IMR-90 (cell line): ENCODE data around the gene ST6GALNAC3.

ENCODE experiments used
- CEBPB ChIP-seq: IDR thresholded peaks from 2 replicates; pipeline ENCODE4 v1.6.1; 2012; ENCODE audit warnings: low read depth, low read length, improper control_type of control experiment
- CHD1 ChIP-seq: IDR thresholded peaks from 2 replicates; pipeline ENCODE4 v1.6.1; 2012; ENCODE audit warnings: low read depth, low read length, improper control_type of control experiment
- CTCF ChIP-seq: conservative IDR thresholded peaks from 2 replicates; pipeline ENCODE4 v1.5.1; 2012; ENCODE audit warnings: mild to moderate bottlenecking, low read depth, low read length, improper control_type of control experiment
- ELK1 ChIP-seq: fragments of 150-350 bp; IDR thresholded peaks from 2 replicates; pipeline ENCODE4 v1.6.1; 2016; ENCODE audit warnings: low read depth, mild to moderate bottlenecking, low read length, moderate library complexity, borderline replicate concordance
- MAFK ChIP-seq: IDR thresholded peaks from 2 replicates; pipeline ENCODE4 v1.6.1; 2012; ENCODE audit warnings: low read depth, low read length, improper control_type of control experiment
- MAZ ChIP-seq: IDR thresholded peaks from 2 replicates; pipeline ENCODE4 v1.6.1; 2012; ENCODE audit warnings: low read depth, mild to moderate bottlenecking, low read length, improper control_type of control experiment, moderate library complexity, borderline replicate concordance
- MXI1 ChIP-seq: IDR thresholded peaks from 2 replicates; pipeline ENCODE4 v1.6.1; 2012; ENCODE audit warnings: low read depth, mild to moderate bottlenecking, low read length, moderate library complexity, borderline replicate concordance
- NFE2L2 ChIP-seq: fragments of 150-350 bp; IDR thresholded peaks from 2 replicates; pipeline ENCODE4 v1.6.1; 2016; ENCODE audit warnings: low read depth, mild to moderate bottlenecking, low read length
- POLR2A ChIP-seq: IDR thresholded peaks from 2 replicates; pipeline ENCODE4 v1.6.1; 2012; ENCODE audit warnings: mild to moderate bottlenecking, low read depth, low read length
- RAD21 ChIP-seq: IDR thresholded peaks from 2 replicates; pipeline ENCODE4 v1.6.1; 2012; ENCODE audit warnings: low read length, improper control_type of control experiment
- RCOR1 ChIP-seq: IDR thresholded peaks from 2 replicates; pipeline ENCODE4 v1.6.1; 2012; ENCODE audit warnings: mild to moderate bottlenecking, low read length, improper control_type of control experiment; ENCODE audit not compliant: insufficient replicate concordance
- RFX5 ChIP-seq: IDR thresholded peaks from 2 replicates; pipeline ENCODE4 v1.8.0; 2012; ENCODE audit warnings: low read depth, mild to moderate bottlenecking, low read length, moderate library complexity
- USF2 ChIP-seq: fragments of 150-350 bp; IDR thresholded peaks from 2 replicates; pipeline ENCODE4 v1.6.1; 2017; ENCODE audit warnings: mild to moderate bottlenecking, antibody characterized with exemption, low read length, low read depth

GRCh38 chr1:76136894-76137293 is 62.3 kb downstream of the ST6GALNAC3 start:
- TF ChIP-seq CTCF (no peak), MAFK (no peak), POLR2A (no peak), RCOR1 (no peak), MXI1 (no peak), RAD21 (no peak), USF2 (no peak), MAZ (no peak), NFE2L2 (no peak), CEBPB (no peak), CHD1 (no peak), RFX5 (no peak), ELK1 (no peak)
